Stimulated activated CD4-positive, alpha-beta T cell treated with anti-CD3 and anti-CD28 coated beads, Interleukin-1b, Interleukin-23, amount 100 ng/mL, for 4 hours (primary cell): ENCODE measurements around the gene CDC42EP4.

Source experiments
- DNase-seq, 2 donors: peaks; one replicate each; pipeline ENCODE4 v3.0.0-alpha.2; 2020; ENCODE audit warnings: low read depth in 2 of 2

Gene CDC42EP4

GRCh38 chr17:73311781-73312641 lies at the start of gene CDC42EP4:
CDC42EP4 (minus strand) TSS chr17:73312001; CDS start chr17:73286500, 25,501 bp downstream.
- peak; percentile 77 to 81 for DNase-seq

GRCh38 chr17:73360961-73361761 lies 49.4 kb upstream of the CDC42EP4 start:
- no peak for DNase-seq

- DNase-seq: no peak
Measured at GRCh38 chr17:73359987-73360410, 48.2 kb upstream of the CDC42EP4 start.

GRCh38 chr17:73359352-73359751 lies 47.6 kb upstream of the CDC42EP4 start:
- DNase-seq: no peak

GRCh38 chr17:73358668-73359067 lies 46.9 kb upstream of the CDC42EP4 start:
- DNase-seq: no peak

GRCh38 chr17:73357981-73358380 lies 46.2 kb upstream of the CDC42EP4 start:
- no peak for DNase-seq

GRCh38 chr17:73357318-73357717 lies 45.5 kb upstream of the CDC42EP4 start:
- no peak for DNase-seq

GRCh38 chr17:73356561-73357170 lies 44.9 kb upstream of the CDC42EP4 start:
- DNase-seq: no peak

GRCh38 chr17:73354423-73355284 lies 42.9 kb upstream of the CDC42EP4 start:
- no peak for DNase-seq

GRCh38 chr17:73352261-73352660 lies 40.5 kb upstream of the CDC42EP4 start:
- DNase-seq: no peak

GRCh38 chr17:73351764-73352163 lies 40.0 kb upstream of the CDC42EP4 start:
- no peak for DNase-seq

GRCh38 chr17:73350864-73351263 lies 39.1 kb upstream of the CDC42EP4 start:
- DNase-seq: no peak

- no peak for DNase-seq
Measured at GRCh38 chr17:73349647-73350046, 37.8 kb upstream of the CDC42EP4 start.

GRCh38 chr17:73349138-73349537 lies 37.3 kb upstream of the CDC42EP4 start:
- DNase-seq: no peak

GRCh38 chr17:73348829-73349095 lies 37.0 kb upstream of the CDC42EP4 start:
- no peak for DNase-seq

- no peak for DNase-seq
Measured at GRCh38 chr17:73348018-73348828, 36.4 kb upstream of the CDC42EP4 start.

GRCh38 chr17:73347351-73347750 lies 35.5 kb upstream of the CDC42EP4 start:
- DNase-seq: no peak

GRCh38 chr17:73346501-73347162 lies 34.8 kb upstream of the CDC42EP4 start:
- no peak for DNase-seq

GRCh38 chr17:73343739-73344454 lies 32.1 kb upstream of the CDC42EP4 start:
- no peak for DNase-seq
